ENCODE measurements around the gene ARHGAP32.
"Not testable (repeated sequence)": the region's sequence is repeated elsewhere in the genome, so short reads cannot be mapped to it uniquely, and the experiment has no call there.

The ARHGAP32 gene

DNA sequence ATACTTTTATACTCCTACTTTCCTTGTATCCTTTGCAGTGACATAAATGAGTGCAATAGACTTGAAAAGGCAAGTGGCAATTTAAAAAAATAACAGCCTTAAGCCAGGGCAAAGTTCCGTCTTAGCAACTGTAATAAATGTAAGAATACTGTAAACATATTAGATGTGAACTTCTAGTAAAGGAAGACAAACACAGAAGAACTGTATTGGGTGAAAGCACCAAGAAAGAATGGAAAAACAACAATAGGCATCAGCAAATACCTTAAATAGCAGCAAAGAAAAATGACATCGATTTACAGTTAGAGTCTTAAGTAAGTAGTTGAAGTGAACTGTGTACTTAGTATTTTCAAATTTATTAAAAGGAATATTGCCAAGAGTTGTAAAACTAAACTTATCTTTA, 174.0 kb downstream of the ARHGAP32 start:
- no peak for DNase-seq

DNA sequence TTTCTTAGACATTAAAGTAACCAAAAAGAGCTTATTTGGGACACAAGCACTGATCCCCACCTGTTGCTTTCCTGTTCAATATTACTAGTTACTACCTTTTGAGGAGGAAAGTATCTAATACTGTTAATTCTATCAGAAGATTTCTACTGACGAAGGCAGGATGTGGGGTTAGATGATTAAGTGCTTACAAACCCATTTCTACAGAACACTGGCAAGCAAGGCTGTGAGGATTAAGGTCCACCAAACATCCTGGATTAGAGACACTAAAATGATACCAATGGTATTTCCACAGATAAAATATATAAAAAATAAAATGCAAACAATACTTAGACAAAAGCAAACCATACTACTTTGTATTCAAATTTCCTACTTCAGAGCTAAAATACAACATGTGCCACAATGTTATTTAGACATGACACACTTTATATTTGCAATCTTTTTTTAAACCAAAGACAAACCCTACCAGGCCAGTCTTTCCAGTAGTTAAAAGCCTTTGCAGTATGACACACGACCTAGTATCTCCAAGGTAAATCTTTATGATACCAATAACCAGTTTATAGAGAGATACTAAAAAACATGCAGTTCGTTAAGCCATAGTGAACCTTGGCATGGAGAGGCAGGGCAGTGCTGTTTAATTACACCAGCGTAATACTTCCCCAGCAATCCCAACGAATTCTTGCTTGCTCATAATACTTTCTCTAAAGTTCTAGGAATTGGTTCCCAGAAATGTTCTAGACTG, 178.2 kb downstream of the ARHGAP32 start:
- no peak for DNase-seq

- DNase-seq = no peak
Measured at GRCh38 chr11:129012880-129013279, 179.2 kb downstream of the ARHGAP32 start.

GRCh38 chr11:129006161-129006560, 186.0 kb downstream of the ARHGAP32 start:
- no peak for DNase-seq

DNA sequence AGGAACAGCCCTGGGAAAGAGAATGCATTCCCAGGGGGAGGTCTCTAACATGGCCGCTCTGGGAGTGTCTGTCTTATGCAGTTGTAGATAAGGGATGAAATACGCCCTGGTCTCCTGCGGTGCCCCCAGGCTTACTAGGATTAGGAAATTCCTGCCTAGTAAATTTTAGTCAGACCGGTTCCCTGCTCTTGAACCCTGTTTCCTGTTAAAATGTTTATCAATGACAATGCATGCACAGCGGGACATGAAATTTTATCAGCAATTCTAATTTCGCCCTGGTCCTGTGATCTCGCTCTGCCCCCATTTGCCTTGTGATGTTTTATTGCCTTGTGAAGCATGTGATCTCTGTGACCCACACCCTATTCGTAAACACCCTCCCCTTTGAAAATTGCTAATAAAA, 193.0 kb downstream of the ARHGAP32 start:
- DNase-seq = not testable (repeated sequence)

GRCh38 chr11:128988242-128988970, 203.7 kb downstream of the ARHGAP32 start:
- DNase-seq = no peak

DNA sequence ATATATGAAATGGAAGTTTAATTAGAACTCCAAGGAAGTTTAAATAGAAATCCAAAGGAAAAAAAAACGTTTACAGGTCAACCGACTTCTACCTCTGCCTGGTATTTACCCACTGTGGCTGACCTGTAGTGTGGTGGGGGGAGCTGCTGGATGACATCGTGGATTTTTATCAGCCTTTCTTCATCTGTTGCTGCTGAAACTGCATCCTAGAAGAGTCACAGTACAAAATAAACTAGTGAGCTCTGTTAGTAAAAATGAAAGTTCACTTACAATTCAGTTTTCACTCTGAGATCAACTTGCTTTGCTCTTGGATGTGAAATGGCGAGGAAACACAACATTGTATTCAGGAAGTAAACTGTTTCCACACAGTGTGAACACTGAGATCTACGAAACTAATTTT, 206.2 kb downstream of the ARHGAP32 start:
- no peak for DNase-seq

DNA sequence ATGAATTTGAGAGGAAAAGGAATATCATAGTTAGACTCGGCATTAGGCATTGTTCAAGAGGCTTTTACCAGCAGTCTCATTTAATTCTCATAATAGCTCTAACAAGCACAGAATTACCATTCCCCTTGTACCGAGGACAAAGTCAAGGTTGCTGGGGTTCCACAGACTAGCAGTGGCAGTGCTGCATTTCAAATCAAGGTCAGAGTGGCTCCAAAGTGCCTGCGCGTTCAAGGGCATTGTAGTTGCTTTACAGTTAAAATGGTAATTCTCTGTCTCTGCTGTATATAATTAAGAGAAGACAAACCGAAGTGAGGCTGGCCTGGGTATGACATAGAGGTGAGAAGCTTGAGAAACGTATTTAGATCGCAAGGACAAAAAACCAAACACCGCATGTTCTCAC, 209.1 kb downstream of the ARHGAP32 start:
- DNase-seq = no peak

DNA sequence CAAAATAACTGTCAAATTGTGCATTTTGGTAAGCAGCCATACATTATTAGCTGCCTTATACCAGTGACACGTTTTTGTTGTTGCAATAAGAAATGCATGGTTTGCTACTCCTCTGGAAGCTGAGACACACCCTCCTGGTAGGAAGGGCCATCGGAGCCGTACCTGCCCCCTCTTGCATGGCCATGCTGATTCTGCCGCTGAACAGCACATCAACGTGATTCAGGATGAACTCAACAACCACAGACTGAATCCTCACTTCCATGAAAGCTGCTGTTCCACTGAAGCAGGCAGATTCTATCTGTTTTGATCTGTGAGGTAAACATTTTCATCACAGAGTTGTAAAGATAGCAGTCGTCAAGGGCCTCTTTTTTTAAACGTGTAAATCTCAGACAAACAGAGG, 210.9 kb downstream of the ARHGAP32 start:
- no peak for DNase-seq

GRCh38 chr11:128970598-128971190, 221.4 kb downstream of the ARHGAP32 start:
- no peak for DNase-seq

DNA sequence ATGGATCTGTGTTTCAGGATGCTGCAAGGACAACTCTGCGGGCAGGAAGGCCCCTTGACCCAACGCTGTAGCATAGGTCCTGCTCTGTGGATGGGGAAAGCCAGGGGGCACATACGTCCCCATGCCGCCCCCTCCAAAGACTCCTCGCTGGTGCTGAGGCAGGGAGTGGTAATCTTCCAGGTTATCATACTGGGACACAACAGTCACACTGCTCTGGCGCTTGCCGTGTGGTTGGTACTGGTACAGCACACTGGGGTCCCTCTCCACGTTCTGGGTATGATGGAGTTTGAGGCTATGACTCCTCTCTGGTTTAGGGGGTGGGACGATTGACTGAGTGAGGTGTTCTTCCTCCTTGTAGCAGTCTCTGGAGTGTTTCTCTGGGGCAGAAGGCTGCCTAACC, 223.2 kb downstream of the ARHGAP32 start:
- no peak for DNase-seq

DNA sequence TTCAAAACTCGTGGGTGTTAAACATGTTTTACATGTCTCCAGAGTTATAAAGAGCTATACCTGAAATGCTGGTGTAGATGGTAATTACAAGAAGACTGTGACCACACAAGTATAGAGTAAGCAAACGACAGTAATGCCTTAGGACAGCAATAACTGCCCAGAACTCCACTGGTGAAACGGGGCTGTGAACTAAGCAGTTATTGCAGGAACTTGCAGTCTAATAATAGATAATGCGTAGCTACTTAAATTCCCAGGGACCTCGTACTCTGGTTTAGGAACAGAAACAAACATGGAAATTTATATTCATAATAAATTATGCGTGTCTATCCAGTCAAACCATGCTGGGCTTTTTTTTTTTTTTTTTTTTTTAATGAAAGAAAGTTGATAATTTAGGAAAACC, 224.5 kb downstream of the ARHGAP32 start:
- DNase-seq = no peak

DNA sequence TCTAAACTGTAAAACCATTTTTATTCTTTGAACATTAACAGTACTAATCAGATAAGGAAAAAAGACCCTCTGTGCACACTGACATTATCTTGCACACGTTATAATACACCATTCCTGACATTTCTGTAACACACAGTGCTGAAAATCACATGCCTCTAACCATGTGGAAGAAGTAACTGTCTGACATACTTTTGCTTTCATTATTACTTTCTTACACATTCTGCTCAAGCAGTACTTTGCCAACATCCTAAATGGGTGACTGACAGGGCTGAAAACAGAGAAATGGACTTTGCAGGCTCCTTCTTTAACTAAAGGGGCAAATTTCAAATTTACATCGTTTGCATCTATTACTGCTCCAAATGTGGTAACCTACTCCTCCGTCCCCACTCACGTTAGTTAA, 226.6 kb downstream of the ARHGAP32 start:
- DNase-seq = no peak

DNA sequence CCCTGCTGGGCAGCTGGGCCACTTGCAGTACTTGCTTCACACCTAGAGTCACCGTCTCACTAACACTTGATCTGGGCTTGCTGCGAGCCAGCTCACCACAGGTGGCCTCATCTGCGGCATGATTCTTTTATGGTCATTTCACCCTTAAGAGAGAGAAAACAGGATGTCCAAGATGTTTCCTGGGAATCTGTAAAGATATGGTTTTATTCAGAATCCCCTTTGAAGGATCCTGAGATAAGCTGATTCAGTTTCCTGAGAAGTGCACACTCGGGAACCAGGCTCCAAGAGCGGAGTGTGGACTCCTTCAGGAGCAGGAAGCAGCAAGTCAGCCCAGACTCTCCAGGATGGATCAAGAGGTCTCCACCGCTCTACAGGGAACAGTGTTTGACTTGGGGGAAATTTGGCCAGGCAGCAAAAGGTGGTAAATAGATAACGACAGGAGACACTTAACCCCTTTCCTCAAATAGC, 227.6 kb downstream of the ARHGAP32 start:
- DNase-seq = no peak

- DNase-seq = no peak
Measured at GRCh38 chr11:128963744-128964325, 228.3 kb downstream of the ARHGAP32 start.

GRCh38 chr11:128962896-128963295, 229.2 kb downstream of the ARHGAP32 start:
- DNase-seq = no peak

DNA sequence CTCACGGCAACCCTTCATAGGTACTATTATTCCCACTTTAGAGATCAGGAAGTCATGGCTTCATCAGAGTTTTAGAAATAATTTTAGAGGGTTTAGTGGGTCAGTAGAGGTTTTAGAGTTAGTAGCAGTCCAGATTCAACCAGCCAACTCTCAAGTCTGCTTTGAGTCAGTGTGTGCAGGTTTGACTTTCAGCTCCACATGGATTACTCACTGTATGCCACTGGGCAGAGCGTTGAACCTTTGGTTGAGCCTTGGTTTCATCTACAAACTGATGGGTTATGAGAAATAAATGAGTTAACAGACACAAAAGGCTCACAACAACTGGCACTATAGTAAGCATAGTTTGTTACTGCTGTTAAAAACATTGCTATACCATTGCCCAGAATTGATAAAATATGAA, 230.5 kb downstream of the ARHGAP32 start:
- DNase-seq = no peak

DNA sequence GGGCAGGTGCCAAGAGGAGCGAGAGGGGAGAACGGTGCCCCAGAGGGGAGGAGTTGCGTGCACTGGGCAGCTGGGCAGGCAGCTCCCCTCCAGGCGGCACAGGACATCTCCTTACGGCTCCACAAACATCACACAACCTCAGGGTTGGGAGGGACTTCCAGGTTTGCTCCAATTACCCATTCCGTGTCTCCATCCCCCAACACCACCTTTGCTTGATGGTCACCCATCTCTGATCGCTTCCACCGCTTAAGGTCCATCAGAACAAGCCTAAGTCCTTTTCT, 235.0 kb downstream of the ARHGAP32 start:
- DNase-seq = no peak

DNA sequence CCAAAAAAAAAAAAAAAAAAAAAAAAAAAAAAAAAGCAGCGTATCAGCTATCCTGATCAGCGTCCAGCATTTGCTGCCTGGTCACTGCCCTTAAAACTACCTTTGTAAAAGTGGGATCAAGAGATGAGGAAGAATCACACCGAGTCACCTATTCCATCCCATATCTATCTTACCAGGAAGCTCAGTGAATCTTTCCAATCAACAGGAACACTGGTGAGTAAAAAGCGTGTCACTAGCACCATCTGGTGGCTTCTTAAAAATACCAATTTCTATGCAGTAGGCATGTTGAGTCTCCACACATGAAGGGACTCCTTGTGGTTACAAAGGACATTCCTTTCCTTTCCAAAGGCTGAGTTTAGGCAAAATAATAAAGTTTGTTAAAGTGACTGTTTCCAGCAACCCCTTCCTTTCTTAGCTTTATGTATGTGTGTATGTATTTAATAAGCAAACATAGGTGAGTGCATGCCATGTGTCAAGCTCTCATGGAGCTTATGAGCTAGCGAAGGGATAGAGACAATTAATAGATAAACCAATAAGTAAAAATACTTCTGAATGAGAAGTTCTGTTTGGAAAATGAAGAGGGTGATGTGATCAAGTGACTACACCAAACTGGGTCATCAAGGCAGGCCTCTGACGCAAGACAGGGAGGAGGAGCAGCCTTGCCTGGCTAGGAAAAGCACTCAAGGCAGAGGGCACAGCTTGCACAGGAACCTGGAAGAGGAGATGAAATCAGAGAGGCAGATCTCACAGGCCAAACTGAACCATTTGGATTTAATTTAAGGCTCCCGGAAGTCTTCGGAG, 235.5 kb downstream of the ARHGAP32 start:
- peak; percentile 39 for DNase-seq

DNA sequence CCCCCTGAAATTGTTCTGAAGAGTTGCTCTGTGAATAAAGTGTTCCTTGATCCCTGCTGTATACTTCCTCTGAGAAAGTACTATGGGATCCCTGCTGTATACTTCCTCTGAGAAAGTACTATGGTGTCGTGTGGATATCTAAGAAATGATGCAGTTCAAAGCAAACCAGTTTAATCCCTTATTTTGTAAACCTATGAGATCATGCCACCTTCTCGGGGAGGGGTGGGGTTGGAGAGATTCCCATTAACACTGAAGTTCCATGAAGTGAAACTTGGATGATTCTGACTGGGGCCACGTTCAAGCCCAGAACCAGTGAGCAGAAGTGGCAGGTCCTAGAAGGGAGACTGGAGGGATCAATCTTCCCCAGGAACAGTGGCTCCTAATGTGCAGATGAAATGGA, 236.5 kb downstream of the ARHGAP32 start:
- no peak for DNase-seq

DNA sequence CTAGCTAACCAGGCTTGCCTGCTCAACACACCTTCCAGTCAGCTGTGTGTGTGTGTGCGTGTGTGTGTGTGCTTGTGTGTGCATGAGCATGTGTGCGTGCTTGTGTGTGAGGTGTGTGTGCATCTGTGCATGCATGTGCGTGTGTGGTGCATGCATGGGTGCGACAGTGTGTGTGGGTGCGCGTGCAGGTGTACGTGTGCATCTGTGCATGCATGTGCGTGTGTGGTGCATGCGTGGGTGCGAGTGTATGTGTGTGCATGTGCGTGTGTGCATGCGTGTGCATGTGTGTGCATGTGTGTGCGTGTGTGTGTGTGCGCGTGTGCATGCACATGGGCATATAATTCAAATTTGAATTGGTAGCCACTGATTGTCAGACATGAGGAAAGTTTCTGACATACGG, 239.0 kb downstream of the ARHGAP32 start:
- no peak for DNase-seq

DNA sequence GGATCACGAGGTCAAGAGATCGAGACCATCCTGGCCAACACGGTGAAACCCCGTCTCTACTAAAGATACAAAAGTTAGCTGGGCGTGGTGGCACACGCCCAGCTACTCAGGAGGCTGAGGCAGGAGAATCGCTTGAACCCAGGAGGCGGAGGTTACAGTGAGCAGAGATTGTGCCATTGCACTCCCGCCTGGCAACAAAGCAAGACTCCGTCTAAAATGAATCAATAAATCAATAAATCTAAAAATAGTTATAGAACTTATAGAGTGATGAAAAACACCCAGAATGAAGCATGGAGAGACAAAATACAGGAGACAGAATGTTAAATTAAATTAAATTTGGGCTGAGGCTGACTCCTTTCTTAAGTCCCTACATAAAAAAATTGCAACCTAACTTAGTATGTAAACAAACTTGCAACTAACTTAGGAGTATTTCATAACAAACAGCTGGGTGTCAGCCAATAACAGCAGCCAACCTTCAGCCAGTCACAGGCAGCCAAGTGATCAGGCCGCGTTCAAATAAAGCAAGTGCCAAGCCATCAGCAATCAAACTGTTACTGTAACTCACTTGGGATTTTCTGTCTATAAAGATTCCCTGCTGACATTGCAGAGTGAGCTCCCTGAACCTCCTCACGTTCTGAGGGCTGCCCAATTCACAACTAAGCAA, 242.2 kb downstream of the ARHGAP32 start:
- DNase-seq = no peak

GRCh38 chr11:128948583-128948982, 243.5 kb downstream of the ARHGAP32 start:
- no peak for DNase-seq
